ENCODE results near the gene EHBP1. TPM values are rescaled to one million over a fixed set of nuclear protein-coding genes. Genes with fewer than 3 reads are reported as not detected.

Gene EHBP1
- total RNA-seq, 2 experiments from 2014 or later = 21.4 to 22.3 TPM

GRCh38 chr2:63034526-63034925 lies 329.0 kb downstream of the EHBP1 start:
- Histone ChIP-seq H3K27me3 (ENCODE audit: control insufficient read depth in 1 of 2, insufficient read depth in 2 of 2, low read length in 2 of 2) (no peaks in the 10 kb centered on the region), H3K4me1 (ENCODE audit: insufficient read depth, low read length) (no peaks in the 10 kb centered on the region), H3K4me3 (ENCODE audit: low read length) (no peak overlapping the region), H3K27ac (ENCODE audit: low read depth in 1 of 2, low read length in 2 of 2) (no peak overlapping the region), H3K36me3 (ENCODE audit: insufficient read depth, low read length) (no peaks in the 10 kb centered on the region), H3K9me3 (ENCODE audit: control insufficient read depth in 1 of 2, insufficient read depth in 1 of 2, low read length in 2 of 2) (no peaks in the 10 kb centered on the region)
- Mint-ChIP-seq H3K36me3 (ENCODE audit: low read depth) (peaks cover 7% of the 10 kb centered on the region), H3K27me3 (peaks cover 5% of the 10 kb centered on the region), H3K4me3 (no peak overlapping the region), H3K4me1 (ENCODE audit: low read depth) (no peaks in the 10 kb centered on the region), H3K9me3 (no peaks in the 10 kb centered on the region), H3K27ac (no peak overlapping the region)
- ChIA-PET CTCF (no interaction called here), POLR2A (no interaction called here)
- DNase-seq (no peak), ATAC-seq (ENCODE audit: poor library complexity) (no peak)
- intact Hi-C loops (cut with DNase I, micrococcal nuclease) = no loop called here
- no peak for TF ChIP-seq CTCF (IDR thresholded peaks at IDR 0.05)

DNA sequence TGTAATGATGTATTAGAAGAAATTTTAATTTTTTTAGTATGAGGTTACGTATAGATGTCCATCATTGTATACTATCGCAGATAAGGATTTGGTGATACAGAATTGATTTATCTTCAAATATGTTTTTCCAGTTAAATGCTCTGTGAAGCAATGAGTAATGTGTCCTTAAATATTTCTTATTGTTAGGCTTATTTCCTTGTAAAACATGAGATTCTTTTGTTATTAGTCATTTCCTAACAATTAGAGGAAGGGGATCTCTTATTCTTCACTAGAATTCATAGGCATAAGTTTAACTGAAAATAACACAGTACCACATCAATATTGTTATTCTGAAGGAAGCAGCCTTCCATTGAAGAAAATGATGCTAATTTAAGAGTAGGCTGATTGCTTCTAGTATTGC lies 329.7 kb downstream of the EHBP1 start:
- Mint-ChIP-seq H3K4me3 (no peak overlapping the region), H3K4me1 (ENCODE audit: low read depth) (no peaks in the 10 kb centered on the region), H3K9me3 (no peaks in the 10 kb centered on the region), H3K27ac (no peak overlapping the region), H3K27me3 (peaks cover 5% of the 10 kb centered on the region), H3K36me3 (ENCODE audit: low read depth) (peaks cover under 1% of the 10 kb centered on the region)
- no peak overlapping the region for H3K27ac ChIP-seq (ENCODE audit: low read depth in 1 of 2, low read length in 2 of 2)
- no peak for DNase-seq
- POLR2A ChIA-PET = no interaction called here
- no peak overlapping the region for H3K4me3 ChIP-seq (ENCODE audit: low read length)
- H3K27me3 ChIP-seq (ENCODE audit: control insufficient read depth in 1 of 2, insufficient read depth in 2 of 2, low read length in 2 of 2) = no peaks in the 10 kb centered on the region
- CTCF ChIA-PET = no interaction called here
- ATAC-seq (ENCODE audit: poor library complexity) = no peak
- no peaks in the 10 kb centered on the region for H3K9me3 ChIP-seq (ENCODE audit: control insufficient read depth in 1 of 2, insufficient read depth in 1 of 2, low read length in 2 of 2)
- no peaks in the 10 kb centered on the region for H3K4me1 ChIP-seq (ENCODE audit: insufficient read depth, low read length)
- no peaks in the 10 kb centered on the region for H3K36me3 ChIP-seq (ENCODE audit: insufficient read depth, low read length)
- no peak for TF ChIP-seq CTCF (IDR thresholded peaks at IDR 0.05)
- intact Hi-C loops (cut with DNase I, micrococcal nuclease) = no loop called here

DNA sequence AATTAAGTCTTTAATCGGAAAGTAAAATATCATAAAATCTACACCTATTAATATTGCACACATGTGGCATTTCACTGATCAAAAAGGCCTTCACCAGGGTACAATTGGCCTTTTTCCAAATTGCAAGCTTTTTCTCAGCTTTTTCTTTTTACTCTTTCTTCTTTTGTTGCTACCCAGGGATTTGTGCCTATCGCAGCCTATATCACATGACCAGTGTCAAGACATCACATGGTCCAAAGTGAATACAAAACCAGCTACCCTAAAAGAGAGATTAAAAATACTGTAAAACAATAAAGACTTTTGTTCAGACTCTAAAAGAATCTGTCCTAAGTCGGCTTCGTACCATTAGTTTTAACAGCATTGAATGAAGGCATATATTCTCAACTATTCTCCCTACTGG lies 330.1 kb downstream of the EHBP1 start:
- Histone ChIP-seq H3K4me1 (ENCODE audit: insufficient read depth, low read length) (no peaks in the 10 kb centered on the region), H3K27me3 (ENCODE audit: control insufficient read depth in 1 of 2, insufficient read depth in 2 of 2, low read length in 2 of 2) (no peaks in the 10 kb centered on the region), H3K9me3 (ENCODE audit: control insufficient read depth in 1 of 2, insufficient read depth in 1 of 2, low read length in 2 of 2) (no peaks in the 10 kb centered on the region), H3K36me3 (ENCODE audit: insufficient read depth, low read length) (no peaks in the 10 kb centered on the region), H3K4me3 (ENCODE audit: low read length) (no peak overlapping the region), H3K27ac (ENCODE audit: low read depth in 1 of 2, low read length in 2 of 2) (no peak overlapping the region)
- Mint-ChIP-seq H3K4me1 (ENCODE audit: low read depth) (no peaks in the 10 kb centered on the region), H3K27ac (no peak overlapping the region), H3K36me3 (ENCODE audit: low read depth) (no peaks in the 10 kb centered on the region), H3K4me3 (no peak overlapping the region), H3K27me3 (peaks cover 5% of the 10 kb centered on the region), H3K9me3 (no peaks in the 10 kb centered on the region)
- ATAC-seq (ENCODE audit: poor library complexity) (no peak), DNase-seq (no peak)
- TF ChIP-seq CTCF (IDR thresholded peaks at IDR 0.05) = no peak
- CTCF ChIA-PET = no interaction called here
- POLR2A ChIA-PET = no interaction called here
- intact Hi-C loops (cut with DNase I, micrococcal nuclease) = no loop called here

All from CD4-positive, alpha-beta T cell (primary cell).